GM18508 (cell line): ENCODE results near the gene DAPL1.
"Not testable (repeated sequence)": the region's sequence is repeated elsewhere in the genome, so short reads cannot be mapped to it uniquely, and the experiment has no call there.

ENCODE experiments used
- ATAC-seq: cut with Tn5 transposase; IDR thresholded peaks from one replicate; pipeline ENCODE4 v1.9.1; 2021; ENCODE audit warnings: moderate number of reproducible peaks; ENCODE audit not compliant: insufficient read depth, unreplicated experiment

Gene DAPL1

GRCh38 chr2:158817588-158817987 lies 22.5 kb downstream of the DAPL1 start:
- ATAC-seq, result no peak

DNA sequence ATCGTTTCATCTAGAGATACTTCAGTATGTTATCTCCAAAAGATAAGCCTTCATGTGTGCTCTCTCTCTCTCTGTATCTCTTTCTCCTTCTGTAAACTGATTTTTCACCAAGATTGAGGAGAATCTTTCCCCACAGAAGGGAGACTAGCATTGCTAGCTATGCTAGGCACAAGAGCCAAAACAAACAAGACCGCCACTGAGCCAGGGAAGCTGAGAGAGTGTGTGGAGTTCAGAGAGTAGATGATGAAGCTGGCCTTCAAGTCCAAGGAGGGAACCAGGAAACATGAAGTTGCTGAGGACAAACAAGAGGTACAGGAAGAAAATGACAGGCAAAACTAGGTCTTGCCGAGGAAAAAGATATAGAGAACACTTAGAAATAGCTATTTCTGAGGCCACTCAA lies 23.4 kb downstream of the DAPL1 start:
- no peak for ATAC-seq

GRCh38 chr2:158822193-158822592 lies 27.1 kb downstream of the DAPL1 start:
- ATAC-seq, result no peak

DNA sequence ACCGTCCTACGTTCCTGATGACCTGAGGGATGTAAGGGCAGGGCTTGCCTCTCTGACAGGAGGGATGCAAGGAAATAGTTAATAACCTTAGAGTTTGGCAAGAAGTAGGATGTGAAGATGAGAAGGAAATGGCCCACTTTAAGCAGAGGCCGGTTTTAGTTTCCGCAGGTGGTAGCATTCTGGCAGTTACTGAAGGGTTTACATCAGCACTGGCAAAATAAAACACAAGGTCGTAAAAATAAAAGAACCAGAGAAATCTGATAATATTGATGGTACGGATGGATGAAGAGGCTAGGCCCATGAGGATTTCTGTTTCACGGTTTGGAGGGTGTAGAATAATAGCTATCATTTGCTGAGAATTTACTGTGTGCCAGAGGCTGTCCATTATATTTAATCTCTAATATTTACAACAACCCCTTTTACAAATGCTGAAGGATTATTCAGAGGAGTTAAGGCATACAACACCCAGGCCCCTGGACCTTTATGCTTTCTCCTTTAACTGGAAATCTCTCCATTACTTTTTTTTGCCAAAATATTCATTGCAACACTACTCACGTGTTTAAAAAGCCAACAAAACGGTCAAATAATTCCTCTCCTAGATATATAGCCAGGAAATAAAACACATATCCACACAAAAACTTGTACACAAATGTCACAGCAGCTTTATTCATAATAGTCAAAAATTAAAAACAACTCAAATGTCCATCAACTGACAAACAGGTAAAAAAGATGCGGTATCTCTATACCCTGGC lies 28.5 kb downstream of the DAPL1 start:
- no peak for ATAC-seq

GRCh38 chr2:158825021-158825420 lies 29.9 kb downstream of the DAPL1 start:
- ATAC-seq, result no peak

- ATAC-seq, result no peak
These were observed 31.8 kb downstream of the DAPL1 start for GRCh38 chr2:158826965-158827364.

DNA sequence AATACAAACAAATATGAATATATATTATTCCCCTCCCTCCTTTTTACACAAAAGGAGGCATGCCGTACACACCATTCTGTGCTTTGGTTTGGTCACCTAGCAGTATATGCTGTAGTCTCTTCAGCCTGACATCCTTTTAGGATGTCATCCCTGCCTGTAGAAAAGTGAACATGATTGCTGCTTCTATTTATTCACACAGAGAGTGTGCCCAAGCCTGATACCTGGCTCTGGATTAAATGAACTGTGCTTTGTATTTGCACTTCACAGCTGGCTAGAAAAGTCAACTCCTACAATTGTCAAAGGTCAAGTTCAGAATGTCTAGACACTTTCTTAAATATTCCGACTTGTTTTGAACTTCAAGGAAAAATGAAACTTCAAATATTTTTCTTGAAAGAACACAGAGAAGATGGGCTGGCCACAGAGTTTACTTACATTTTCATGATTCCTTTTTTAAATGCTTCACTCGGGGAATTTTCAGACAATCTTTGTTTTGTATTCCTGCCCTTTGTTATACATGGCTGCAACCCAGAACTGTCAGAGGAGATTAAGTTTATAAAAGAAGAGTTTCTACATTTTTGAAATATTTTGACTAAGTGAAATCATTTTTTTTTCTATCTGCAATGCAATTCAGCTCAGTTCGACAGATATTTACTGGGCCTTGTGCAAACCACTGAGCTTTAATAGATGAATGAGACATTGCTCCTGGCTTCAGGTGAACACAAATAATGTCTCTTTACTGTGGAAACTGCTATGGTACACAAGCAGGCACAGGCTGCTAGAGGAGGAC lies 33.5 kb downstream of the DAPL1 start:
- ATAC-seq, result no peak

GRCh38 chr2:158829167-158829566 lies 34.0 kb downstream of the DAPL1 start:
- ATAC-seq, result no peak

DNA sequence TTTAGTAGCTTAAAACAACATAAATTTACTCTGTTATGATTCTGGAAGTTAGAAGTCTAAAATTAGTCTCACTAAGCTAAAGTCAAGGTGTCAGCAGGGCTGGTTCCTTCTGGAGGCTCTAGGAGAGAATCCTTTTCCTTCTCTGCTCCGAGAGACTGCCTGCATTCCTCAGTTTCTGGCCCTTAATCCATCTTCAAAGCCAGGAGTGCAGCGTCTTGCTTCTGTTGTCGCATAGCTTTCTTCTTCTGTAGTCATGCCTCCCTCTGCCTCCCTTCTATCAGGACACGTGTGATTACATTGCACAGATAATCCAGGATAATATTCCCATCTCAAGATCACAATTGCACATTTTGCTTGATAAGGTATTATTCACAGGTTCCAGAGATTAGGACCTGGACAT lies 35.1 kb downstream of the DAPL1 start:
- ATAC-seq, result no peak

DNA sequence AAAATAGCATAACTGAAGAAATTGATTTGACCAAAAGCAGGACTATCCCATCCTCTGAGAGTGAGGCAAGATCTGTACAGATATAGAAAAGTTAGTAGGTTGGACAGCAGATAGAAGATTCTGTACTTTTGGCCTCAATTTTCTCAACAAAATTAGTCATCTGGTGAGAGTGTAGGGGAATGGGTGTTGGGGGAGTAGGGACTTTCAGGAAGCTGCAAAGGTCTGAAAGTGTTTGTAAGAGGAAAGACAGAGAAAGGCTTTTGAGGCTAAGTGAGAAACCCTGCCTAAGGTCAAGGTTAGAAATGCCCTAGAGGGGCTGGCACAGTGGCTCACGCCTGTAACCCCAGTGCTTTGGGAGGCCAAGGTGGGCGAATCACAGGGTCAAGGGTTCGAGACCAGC lies 40.3 kb downstream of the DAPL1 start:
- no peak for ATAC-seq

DNA sequence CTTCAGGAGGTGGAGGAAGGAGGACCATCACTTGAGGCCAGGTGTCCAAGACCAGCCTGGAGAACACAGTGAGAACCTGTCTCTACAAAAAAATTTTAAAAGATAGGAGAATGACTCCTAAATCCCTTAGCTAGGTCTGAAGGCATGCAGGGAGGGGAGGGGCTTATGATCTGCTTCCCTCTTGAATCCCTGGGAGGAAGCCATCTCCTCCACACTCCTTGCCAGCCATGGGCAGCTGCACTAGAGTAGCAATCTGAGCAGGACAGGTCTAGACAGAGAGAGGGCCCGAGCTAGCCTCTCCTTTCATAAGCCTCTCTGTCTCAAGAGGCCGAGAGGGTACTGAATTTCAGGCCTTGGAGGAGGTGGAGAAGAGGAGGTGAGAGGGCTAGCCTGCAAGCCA lies 42.5 kb downstream of the DAPL1 start:
- no peak for ATAC-seq

DNA sequence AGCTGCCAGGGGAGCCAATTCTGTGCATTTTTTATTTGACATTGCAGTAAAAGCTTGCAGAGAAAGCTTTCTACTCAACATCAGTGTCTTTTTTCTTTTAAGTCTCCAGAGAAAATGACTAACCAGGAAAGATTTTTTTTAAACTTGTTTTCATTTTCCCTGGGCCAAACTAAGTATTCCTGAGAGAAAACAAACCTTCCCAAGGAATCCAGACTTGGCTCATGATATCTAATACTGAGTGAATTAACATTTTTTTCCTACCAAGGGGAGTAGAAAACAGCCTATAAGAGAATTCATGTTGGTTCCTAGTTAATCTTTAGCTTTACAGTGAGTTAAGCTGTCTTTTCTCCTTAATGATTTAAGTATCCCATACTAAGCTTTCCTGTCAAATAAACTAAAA lies 46.7 kb downstream of the DAPL1 start:
- ATAC-seq, result no peak

GRCh38 chr2:158845444-158845843 lies 50.3 kb downstream of the DAPL1 start:
- ATAC-seq, result no peak

DNA sequence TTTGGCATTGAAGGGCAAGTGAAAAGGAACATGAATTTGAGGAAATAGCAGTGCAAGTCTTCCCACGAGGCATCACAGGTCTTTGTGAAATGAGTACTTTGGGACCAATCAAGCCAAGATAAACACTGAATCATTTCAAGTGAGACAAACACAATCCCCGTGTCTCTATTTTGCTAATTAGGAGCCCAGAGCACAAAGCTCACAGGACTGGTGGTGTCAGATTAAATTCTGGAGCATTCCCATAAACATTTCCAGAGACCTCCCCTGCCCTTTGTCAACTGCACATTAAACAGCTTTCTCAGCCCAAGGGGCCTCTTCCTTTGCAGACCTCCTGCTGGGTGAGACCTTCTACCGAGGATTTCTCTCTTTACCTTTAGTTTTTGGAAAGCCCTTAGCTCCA lies 50.7 kb downstream of the DAPL1 start:
- no peak for ATAC-seq

- ATAC-seq, result not testable (repeated sequence)
These were observed 52.4 kb downstream of the DAPL1 start for GRCh38 chr2:158847526-158847925.

DNA sequence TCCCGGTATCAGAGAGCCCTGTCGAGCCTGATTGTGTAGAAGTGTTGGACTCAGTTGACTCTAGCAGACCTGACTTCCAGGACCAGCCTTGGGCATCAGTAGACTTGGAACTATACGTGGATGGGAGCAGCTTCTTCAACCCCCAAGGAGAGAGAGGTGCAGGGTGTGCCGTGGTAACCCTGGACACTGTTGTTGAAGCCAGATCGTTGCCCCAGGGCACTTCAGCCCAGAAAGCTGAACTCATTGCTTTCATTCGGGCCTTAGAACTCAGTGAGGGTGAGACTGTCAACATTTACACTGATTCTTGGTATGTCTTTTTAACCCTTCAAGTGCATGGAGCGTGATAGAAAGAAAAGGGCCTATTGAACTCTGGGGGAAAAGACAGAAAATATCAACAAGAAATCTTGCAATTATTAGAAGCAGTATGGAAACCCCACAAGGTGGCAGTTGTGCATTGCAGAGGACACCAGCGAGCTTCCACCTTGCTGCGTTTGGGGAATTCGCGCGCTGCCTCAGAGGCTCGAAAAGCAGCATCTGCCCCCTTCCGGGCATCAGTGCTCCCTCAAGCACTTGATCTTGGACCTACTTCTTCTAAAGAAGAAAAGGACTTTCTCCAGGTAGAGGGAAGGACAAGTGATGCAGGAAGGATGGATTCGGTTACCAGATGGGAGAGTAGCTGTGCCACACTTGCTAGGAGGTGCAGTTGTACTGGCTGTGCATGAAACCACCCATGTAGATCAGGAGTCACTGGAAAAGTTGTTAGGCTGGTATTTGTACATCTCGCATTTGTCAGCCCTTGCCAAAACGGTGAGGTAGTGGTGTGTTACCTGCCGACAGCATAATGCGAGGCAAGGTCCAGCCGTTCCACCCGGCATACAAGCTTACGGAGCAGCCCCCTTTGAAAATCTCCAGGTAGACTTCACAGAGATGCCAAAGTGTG lies 53.2 kb downstream of the DAPL1 start:
- ATAC-seq, result not testable (repeated sequence)

GRCh38 chr2:158860179-158860578 lies 65.1 kb downstream of the DAPL1 start:
- not testable (repeated sequence) for ATAC-seq

DNA sequence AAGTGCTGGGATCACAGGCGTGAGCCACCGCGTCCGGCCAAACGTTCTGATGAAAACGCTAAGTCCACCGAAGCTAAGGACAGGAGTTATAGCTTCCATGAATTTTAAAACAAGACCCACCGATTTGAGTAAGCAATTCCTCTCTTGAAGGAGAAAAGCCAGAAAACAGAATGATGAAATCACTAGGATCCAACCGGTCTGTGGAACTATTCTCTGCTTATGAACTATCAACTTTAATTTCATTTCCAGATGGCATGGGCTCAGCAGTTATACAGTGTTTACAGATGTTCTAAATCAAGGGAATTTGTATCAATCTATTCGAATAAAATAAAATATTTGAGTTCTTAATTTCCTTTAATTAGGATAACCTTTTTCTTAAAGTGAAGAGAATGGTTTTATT lies 66.5 kb downstream of the DAPL1 start:
- ATAC-seq, result not testable (repeated sequence)

GRCh38 chr2:158865469-158865868 lies 70.4 kb downstream of the DAPL1 start:
- ATAC-seq, result not testable (repeated sequence)
